H9 (cell line): ENCODE results near the gene ADIRF. TPM values are rescaled to one million over a fixed set of nuclear protein-coding genes. Genes with fewer than 3 reads are reported as not detected.
"Not testable (repeated sequence)": the region's sequence is repeated elsewhere in the genome, so short reads cannot be mapped to it uniquely, and the experiment has no call there.

Experiments used
- DNase-seq: peaks from one replicate; pipeline ENCODE4 v3.0.0-alpha.2; 2017
- H2AFZ ChIP-seq: one replicate; pipeline ENCODE4 v1.6.1; 2013; ENCODE audit warnings: mild to moderate bottlenecking, low read length, control low read depth, moderate library complexity
- H2AK5ac ChIP-seq: 2 replicates; pipeline ENCODE4 v1.6.1; 2013; ENCODE audit warnings: low read length, control low read depth, mixed read lengths; ENCODE audit not compliant: insufficient read length
- H2BK120ac ChIP-seq: one replicate; pipeline ENCODE4 v1.6.1; 2013; ENCODE audit warnings: low read depth, mild to moderate bottlenecking, low read length, control low read depth, inconsistent platforms; ENCODE audit not compliant: poor library complexity, severe bottlenecking
- H2BK12ac ChIP-seq: 2 replicates; pipeline ENCODE4 v1.6.1; 2013; ENCODE audit warnings: low read length, control low read depth, mixed read lengths, low read depth; ENCODE audit not compliant: insufficient read length
- H2BK15ac ChIP-seq: 2 replicates; pipeline ENCODE4 v1.6.1; 2013; ENCODE audit warnings: low read depth, low read length, control low read depth
- H2BK20ac ChIP-seq: one replicate; pipeline ENCODE4 v1.6.1; 2013; ENCODE audit warnings: low read depth, mild to moderate bottlenecking, low read length, control low read depth, inconsistent platforms; ENCODE audit not compliant: poor library complexity, severe bottlenecking
- H2BK5ac ChIP-seq: 2 replicates; pipeline ENCODE4 v1.6.1; 2013; ENCODE audit warnings: low read length, control low read depth, mixed read lengths; ENCODE audit not compliant: insufficient read length
- H3K14ac ChIP-seq: 2 replicates; pipeline ENCODE4 v1.6.1; 2013; ENCODE audit warnings: low read length, control low read depth; ENCODE audit not compliant: insufficient read depth
- H3K18ac ChIP-seq: 2 replicates; pipeline ENCODE4 v1.6.1; 2013; ENCODE audit warnings: low read depth, mild to moderate bottlenecking, mixed read lengths, low read length, control low read depth; ENCODE audit not compliant: insufficient read length
- H3K23ac ChIP-seq: 2 replicates; pipeline ENCODE4 v1.6.1; 2013; ENCODE audit warnings: low read length, control low read depth, mixed read lengths, low read depth; ENCODE audit not compliant: insufficient read length
- H3K23me2 ChIP-seq: 2 replicates; pipeline ENCODE4 v1.6.1; 2013; ENCODE audit warnings: low read depth, mild to moderate bottlenecking, mixed read lengths, low read length, control low read depth; ENCODE audit not compliant: insufficient read length, poor library complexity, severe bottlenecking
- H3K27ac ChIP-seq: 2 replicates; pipeline ENCODE4 v1.5.1; 2013; ENCODE audit warnings: low read length, control low read depth, mixed read lengths, low read depth; ENCODE audit not compliant: insufficient read length
- H3K27me3 ChIP-seq: 2 replicates; pipeline ENCODE4 v1.6.1; 2013; ENCODE audit warnings: low read length, control low read depth, inconsistent platforms; ENCODE audit not compliant: insufficient read depth
- H3K4ac ChIP-seq: 2 replicates; pipeline ENCODE4 v1.6.1; 2013; ENCODE audit warnings: low read depth, mild to moderate bottlenecking, control low read depth, inconsistent platforms, low read length, moderate library complexity
- H3K4me1 ChIP-seq: 2 replicates; pipeline ENCODE4 v1.6.1; 2013; ENCODE audit warnings: low read length, control low read depth, inconsistent platforms; ENCODE audit not compliant: insufficient read depth
- H3K4me2 ChIP-seq: 2 replicates; pipeline ENCODE4 v1.6.1; 2013; ENCODE audit warnings: low read length, control low read depth, mixed read lengths; ENCODE audit not compliant: insufficient read length, insufficient read depth
- H3K56ac ChIP-seq: 2 replicates; pipeline ENCODE4 v1.6.1; 2013; ENCODE audit warnings: low read depth, mild to moderate bottlenecking, mixed read lengths, low read length, control low read depth; ENCODE audit not compliant: insufficient read length
- H3K79me1 ChIP-seq: 2 replicates; pipeline ENCODE4 v1.6.1; 2013; ENCODE audit warnings: low read depth, mild to moderate bottlenecking, moderate library complexity, low read length, control low read depth, inconsistent platforms; ENCODE audit not compliant: insufficient read depth, poor library complexity, severe bottlenecking
- H3K79me2 ChIP-seq: 2 replicates; pipeline ENCODE4 v1.6.1; 2013; ENCODE audit warnings: low read length, control low read depth, inconsistent platforms; ENCODE audit not compliant: insufficient read depth
- H3K9ac ChIP-seq: 2 replicates; pipeline ENCODE4 v1.6.1; 2013; ENCODE audit warnings: low read length, control low read depth, mixed read lengths; ENCODE audit not compliant: insufficient read length; ENCODE audit errors: extremely low read depth
- H3K9me3 ChIP-seq: one replicate; pipeline ENCODE4 v1.6.1; 2013; ENCODE audit warnings: low read depth, low read length, inconsistent platforms; ENCODE audit not compliant: control insufficient read depth
- H3T11ph ChIP-seq: one replicate; pipeline ENCODE4 v1.6.1; 2013; ENCODE audit warnings: mild to moderate bottlenecking, low read length, control low read depth, inconsistent platforms
- H4K20me1 ChIP-seq: one replicate; pipeline ENCODE4 v1.6.1; 2013; ENCODE audit not compliant: control insufficient read depth, insufficient read length, insufficient read depth
- H4K5ac ChIP-seq: 2 replicates; pipeline ENCODE4 v1.6.1; 2013; ENCODE audit warnings: low read depth, mild to moderate bottlenecking, mixed read lengths, low read length, control low read depth; ENCODE audit not compliant: insufficient read length
- H4K8ac ChIP-seq: replicated peaks from 2 replicates; pipeline ENCODE4 v1.6.1; 2013; ENCODE audit warnings: low read length, control low read depth, mixed read lengths, low read depth; ENCODE audit not compliant: insufficient read length
- H4K91ac ChIP-seq: 2 replicates; pipeline ENCODE4 v1.6.1; 2013; ENCODE audit warnings: low read depth, mild to moderate bottlenecking, moderate library complexity, mixed read lengths, low read length, control low read depth; ENCODE audit not compliant: insufficient read length
- H3K27ac Mint-ChIP-seq, 3 experiments: 2 replicates in 2 of 3; 3 replicates in 1 of 3; pipeline ENCODE4 v1.8.0; 2020 to 2021; ENCODE audit warnings: mixed read lengths in 3 of 3, mild to moderate bottlenecking in 1 of 3, moderate library complexity in 1 of 3
- H3K27me3 Mint-ChIP-seq: 2 replicates; pipeline ENCODE4 v1.8.0; 2021; ENCODE audit warnings: low read depth, mild to moderate bottlenecking, moderate library complexity, mixed read lengths
- H3K36me3 Mint-ChIP-seq, 3 experiments: 2 replicates in 2 of 3; 3 replicates in 1 of 3; pipeline ENCODE4 v1.8.0; 2020 to 2021; ENCODE audit warnings: low read depth in 3 of 3, mixed read lengths in 3 of 3; ENCODE audit not compliant: insufficient read depth in 1 of 3
- H3K4me1 Mint-ChIP-seq, 2 experiments: 2 replicates each; pipeline ENCODE4 v1.8.0; 2020; ENCODE audit warnings: mixed read lengths in 2 of 2
- H3K4me3 Mint-ChIP-seq, 2 experiments: 2 replicates in 1 of 2; 3 replicates in 1 of 2; pipeline ENCODE4 v1.8.0; 2020 to 2021; ENCODE audit warnings: mild to moderate bottlenecking in 2 of 2, mixed read lengths in 2 of 2, moderate library complexity in 1 of 2
- H3K9me3 Mint-ChIP-seq, 2 experiments: 2 replicates in 1 of 2; 3 replicates in 1 of 2; pipeline ENCODE4 v1.8.0; 2020; ENCODE audit warnings: mild to moderate bottlenecking in 2 of 2, mixed read lengths in 2 of 2, moderate library complexity in 1 of 2
- CTCF ChIP-seq: fragments of 200-600 bp; sonication (generic); conservative IDR thresholded peaks from 3 replicates; pipeline ENCODE4 v1.8.0; 2021; ENCODE audit warnings: antibody characterized with exemption, mild to moderate bottlenecking
- WGBS: extraction: QIAGEN DNeasy Blood & Tissue Kit; methylation state at CpG from one replicate; pipeline ENCODE4 v1.1.7; 2013; ENCODE audit warnings: missing lambda C conversion rate, low lambda C conversion rate, mixed read lengths; ENCODE audit not compliant: insufficient read length; ENCODE audit errors: extremely low coverage; 5-methylcytosine and 5-hydroxymethylcytosine counted together
- total RNA-seq: library from RNA; stranded (reverse); gene quantifications from 2 replicates; pipeline ENCODE4 v1.2.1, GENCODE V29; 2021

Gene ADIRF
- total RNA-seq, 1 experiment from 2014 or later, result not detected

GRCh38 chr10:86981716-86982115, 13.4 kb downstream of the ADIRF start:
- Histone ChIP-seq H2BK20ac (no peak overlapping the region), H3K9ac (no peak overlapping the region), H3K56ac (no peak overlapping the region), H3K4me2 (no peak overlapping the region), H2BK15ac (no peak overlapping the region), H4K5ac (no peak overlapping the region), H3K4ac (no peak overlapping the region), H4K8ac (no peak overlapping the region), H3K4me1 (no peaks in the 10 kb centered on the region), H3K23ac (no peak overlapping the region), H3K79me1 (no peaks in the 10 kb centered on the region), H4K20me1 (no peaks in the 10 kb centered on the region), H4K91ac (no peak overlapping the region), H2AK5ac (no peak overlapping the region), H3K27ac (no peak overlapping the region), H3K79me2 (no peaks in the 10 kb centered on the region), H2BK120ac (no peak overlapping the region), H2BK5ac (no peak overlapping the region), H2BK12ac (no peak overlapping the region), H3K9me3 (no peaks in the 10 kb centered on the region), H3K14ac (no peak overlapping the region), H3K23me2 (no peaks in the 10 kb centered on the region), H3T11ph (no peak overlapping the region), H3K27me3 (no peaks in the 10 kb centered on the region), H3K18ac (no peak overlapping the region), H2AFZ (no peak overlapping the region)
- no peak for DNase-seq
- H3K27ac Mint-ChIP-seq, result no peak overlapping the region
- H3K4me1 Mint-ChIP-seq, result peaks cover 15% of the 10 kb centered on the region in 2 experiments
- TF ChIP-seq CTCF, result no peak
- peaks cover 1% of the 10 kb centered on the region for H3K27me3 Mint-ChIP-seq
- H3K4me3 Mint-ChIP-seq, result no peak overlapping the region
- no peaks in the 10 kb centered on the region for H3K9me3 Mint-ChIP-seq
- H3K36me3 Mint-ChIP-seq, result no peaks in the 10 kb centered on the region
- no CpG with 5 or more reads among the region's 5 CpGs for WGBS

- H3K9me3 ChIP-seq, DNase-seq, H3K23ac ChIP-seq, H3K14ac ChIP-seq, H3K18ac ChIP-seq, H2BK20ac ChIP-seq, H3K79me1 ChIP-seq, H3K4ac ChIP-seq, H3K27me3 Mint-ChIP-seq, H3K4me1 ChIP-seq, H3K36me3 Mint-ChIP-seq, H3K4me3 Mint-ChIP-seq, H2BK12ac ChIP-seq, H2BK120ac ChIP-seq, H2AK5ac ChIP-seq, H4K20me1 ChIP-seq, H2AFZ ChIP-seq, H3K9me3 Mint-ChIP-seq, H4K8ac ChIP-seq, H3K27me3 ChIP-seq, H3K79me2 ChIP-seq, H2BK15ac ChIP-seq, H3K56ac ChIP-seq, H3K27ac ChIP-seq, H3T11ph ChIP-seq, H3K4me2 ChIP-seq, H2BK5ac ChIP-seq, H4K91ac ChIP-seq, H3K27ac Mint-ChIP-seq, H4K5ac ChIP-seq, H3K9ac ChIP-seq, H3K23me2 ChIP-seq: not testable (repeated sequence)
- H3K4me1 Mint-ChIP-seq, result peaks cover 9 to 15% of the 10 kb centered on the region in 2 experiments
- WGBS, result no CpG with 5 or more reads among the region's 4 CpGs
Observed at GRCh38 chr10:86984498-86984897, 16.2 kb downstream of the ADIRF start.
